ENCODE results near the gene DDX5. TPM values are rescaled to one million over a fixed set of nuclear protein-coding genes. Genes with fewer than 3 reads are reported as not detected.

The DDX5 gene
- total RNA-seq, 1 experiment from 2014 or later: 869 TPM

DNA sequence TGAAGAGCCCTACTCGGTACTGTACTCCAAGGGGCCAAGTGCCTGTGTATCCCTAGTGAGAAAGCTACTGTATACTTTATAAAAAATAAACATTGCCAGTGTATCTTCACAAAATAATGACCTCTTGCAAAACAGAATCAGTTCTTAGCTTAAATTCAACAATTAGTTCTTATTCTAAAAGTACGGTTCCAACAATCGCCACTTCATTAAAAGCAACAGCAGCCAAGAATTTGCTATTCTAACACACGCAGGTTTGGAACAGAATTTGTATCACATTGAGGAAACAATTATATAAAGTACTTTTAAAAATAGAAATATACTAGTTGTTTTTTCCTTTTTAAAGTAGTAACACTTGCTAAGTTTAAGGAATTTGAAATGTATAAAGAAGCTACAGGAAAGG lies 49.2 kb upstream of the DDX5 start:
- H3K27me3 Mint-ChIP-seq (ENCODE audit: low read depth): no peaks in the 10 kb centered on the region
- Histone ChIP-seq H3K4me2 (ENCODE audit: insufficient read depth, insufficient read length, low read length) (no peak overlapping the region), H3K23ac (ENCODE audit: insufficient read length, low read depth, low read length) (no peak overlapping the region), H3K23me2 (ENCODE audit: insufficient read length, low read depth, low read length, poor library complexity, severe bottlenecking) (no peaks in the 10 kb centered on the region), H2BK120ac (ENCODE audit: low read depth, low read length, poor library complexity, severe bottlenecking) (no peak overlapping the region), H2BK12ac (ENCODE audit: insufficient read length, low read depth, low read length) (no peak overlapping the region), H2AFZ (ENCODE audit: low read length) (no peak overlapping the region), H2BK15ac (ENCODE audit: low read depth, low read length) (no peak overlapping the region), H3K4me1 (ENCODE audit: insufficient read depth, low read length) (no peaks in the 10 kb centered on the region), H2AK5ac (ENCODE audit: insufficient read length, low read length) (no peak overlapping the region), H2BK20ac (ENCODE audit: low read depth, low read length, poor library complexity, severe bottlenecking) (no peak overlapping the region), H4K8ac (replicated peaks; ENCODE audit: insufficient read length, low read depth, low read length) (no peak overlapping the region), H3T11ph (ENCODE audit: low read length) (no peak overlapping the region), H3K9ac (ENCODE audit: extremely low read depth, insufficient read length, low read length) (no peak overlapping the region), H3K14ac (ENCODE audit: insufficient read depth, low read length) (no peak overlapping the region), H4K20me1 (ENCODE audit: control insufficient read depth, insufficient read depth, insufficient read length) (no peaks in the 10 kb centered on the region), H3K9me3 (ENCODE audit: control insufficient read depth, low read depth, low read length) (no peaks in the 10 kb centered on the region), H4K5ac (ENCODE audit: insufficient read length, low read depth, low read length) (no peak overlapping the region), H3K18ac (ENCODE audit: insufficient read length, low read depth, low read length) (no peak overlapping the region), H4K91ac (ENCODE audit: insufficient read length, low read depth, low read length) (no peak overlapping the region), H2BK5ac (ENCODE audit: insufficient read length, low read length) (no peak overlapping the region), H3K79me2 (ENCODE audit: insufficient read depth, low read length) (no peaks in the 10 kb centered on the region), H3K79me1 (ENCODE audit: insufficient read depth, low read depth, low read length, poor library complexity, severe bottlenecking) (no peaks in the 10 kb centered on the region), H3K27me3 (ENCODE audit: insufficient read depth, low read length) (no peaks in the 10 kb centered on the region), H3K4ac (ENCODE audit: low read depth, low read length) (no peak overlapping the region), H3K27ac (ENCODE audit: insufficient read length, low read depth, low read length) (no peak overlapping the region), H3K56ac (ENCODE audit: insufficient read length, low read depth, low read length) (no peak overlapping the region)
- no CpG with 5 or more reads among the region's 4 CpGs for WGBS (ENCODE audit: extremely low coverage, insufficient read length, low lambda C conversion rate)
- no peaks in the 10 kb centered on the region for H3K9me3 Mint-ChIP-seq
- no peak overlapping the region for H3K4me3 Mint-ChIP-seq
- H3K4me1 Mint-ChIP-seq: peaks cover 9 to 12% of the 10 kb centered on the region in 2 experiments
- no peak overlapping the region for H3K27ac Mint-ChIP-seq
- TF ChIP-seq, protein P1, sequence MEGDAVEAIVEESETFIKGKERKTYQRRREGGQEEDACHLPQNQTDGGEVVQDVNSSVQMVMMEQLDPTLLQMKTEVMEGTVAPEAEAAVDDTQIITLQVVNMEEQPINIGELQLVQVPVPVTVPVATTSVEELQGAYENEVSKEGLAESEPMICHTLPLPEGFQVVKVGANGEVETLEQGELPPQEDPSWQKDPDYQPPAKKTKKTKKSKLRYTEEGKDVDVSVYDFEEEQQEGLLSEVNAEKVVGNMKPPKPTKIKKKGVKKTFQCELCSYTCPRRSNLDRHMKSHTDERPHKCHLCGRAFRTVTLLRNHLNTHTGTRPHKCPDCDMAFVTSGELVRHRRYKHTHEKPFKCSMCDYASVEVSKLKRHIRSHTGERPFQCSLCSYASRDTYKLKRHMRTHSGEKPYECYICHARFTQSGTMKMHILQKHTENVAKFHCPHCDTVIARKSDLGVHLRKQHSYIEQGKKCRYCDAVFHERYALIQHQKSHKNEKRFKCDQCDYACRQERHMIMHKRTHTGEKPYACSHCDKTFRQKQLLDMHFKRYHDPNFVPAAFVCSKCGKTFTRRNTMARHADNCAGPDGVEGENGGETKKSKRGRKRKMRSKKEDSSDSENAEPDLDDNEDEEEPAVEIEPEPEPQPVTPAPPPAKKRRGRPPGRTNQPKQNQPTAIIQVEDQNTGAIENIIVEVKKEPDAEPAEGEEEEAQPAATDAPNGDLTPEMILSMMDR (conservative IDR thresholded peaks at IDR 0.05): no peak
- no peak for DNase-seq
- H3K36me3 Mint-ChIP-seq (ENCODE audit: insufficient read depth in 1 of 3, low read depth in 3 of 3): peaks cover 3 to 25% (median 11%) of the 10 kb centered on the region in 3 experiments; a peak in 5 of 7 replicates
